HG02840 (cell line): ENCODE data around the gene DIPK2A.
A peak's percentile ranks its signal among the peaks of the same experiment; 100 is the strongest.

ENCODE experiments used
- ATAC-seq: cut with Tn5 transposase; IDR thresholded peaks from one replicate; pipeline ENCODE4 v1.9.1; 2021; ENCODE audit warnings: mild to moderate bottlenecking, moderate library complexity, moderate number of reproducible peaks; ENCODE audit not compliant: unreplicated experiment, low FRiP score

DIPK2A gene

GRCh38 chr3:143973259-143974021 is 1.8 kb downstream of the DIPK2A start:
- ATAC-seq, result no peak

GRCh38 chr3:143974271-143975238 is 2.9 kb downstream of the DIPK2A start:
- ATAC-seq, result no peak

- no peak for ATAC-seq
Observed at GRCh38 chr3:143975554-143976152, 4.0 kb downstream of the DIPK2A start.

- ATAC-seq, result peak; percentile 37
Observed at GRCh38 chr3:143977341-143978262, 6.0 kb downstream of the DIPK2A start.

- no peak for ATAC-seq
Observed at GRCh38 chr3:143978263-143978631, 6.6 kb downstream of the DIPK2A start.

GRCh38 chr3:143979041-143979440 is 7.4 kb downstream of the DIPK2A start:
- no peak for ATAC-seq

- no peak for ATAC-seq
Observed at GRCh38 chr3:143979813-143980212, 8.2 kb downstream of the DIPK2A start.

- no peak for ATAC-seq
Observed at GRCh38 chr3:143988306-143988705, 16.7 kb downstream of the DIPK2A start.

GRCh38 chr3:143989461-143989860 is 17.8 kb downstream of the DIPK2A start:
- no peak for ATAC-seq

GRCh38 chr3:143991713-143992112 is 20.1 kb downstream of the DIPK2A start:
- ATAC-seq, result no peak

- ATAC-seq, result no peak
Observed at GRCh38 chr3:143998266-143998665, 26.6 kb downstream of the DIPK2A start.

GRCh38 chr3:144003051-144003450 is 31.4 kb downstream of the DIPK2A start:
- ATAC-seq, result no peak

- no peak for ATAC-seq
Observed at GRCh38 chr3:144010371-144010770, 38.7 kb downstream of the DIPK2A start.

- ATAC-seq, result no peak
Observed at GRCh38 chr3:144011251-144011799, 39.7 kb downstream of the DIPK2A start.

GRCh38 chr3:144015133-144015532 is 43.5 kb downstream of the DIPK2A start:
- ATAC-seq, result no peak

GRCh38 chr3:144018776-144019175 is 47.2 kb downstream of the DIPK2A start:
- ATAC-seq, result no peak
